BJ (cell line): ENCODE measurements around the gene GRM8. TPM values are rescaled to one million over a fixed set of nuclear protein-coding genes. Genes with fewer than 3 reads are reported as not detected.

Experiments
- CTCF ChIA-PET: fragments of 350-600 bp; formaldehyde crosslinking; extraction: SDS; loops from one replicate; lab custom pipeline; 2021; ENCODE audit warnings: antibody characterized with exemption, inconsistent platforms; lab: Yijun Ruan, JAX
- POLR2A ChIA-PET: fragments of 300-600 bp; sonication (Branson Sonifier 250); formaldehyde crosslinking; extraction: SDS; loops from one replicate; lab custom pipeline; 2021; ENCODE audit warnings: antibody characterized with exemption; lab: Charles Lee
- DNase-seq: peaks from one replicate; pipeline ENCODE4 v3.0.0-alpha.2; 2011; ENCODE audit warnings: low read depth
- H3K27me3 ChIP-seq: 2 replicates; pipeline ENCODE4 v1.6.0; 2011; ENCODE audit warnings: low read length; ENCODE audit not compliant: control insufficient read depth, insufficient read depth
- H3K36me3 ChIP-seq: 2 replicates; pipeline ENCODE4 v1.5.1; 2011; ENCODE audit warnings: low read length; ENCODE audit not compliant: control insufficient read depth, insufficient read depth
- H3K4me3 ChIP-seq: 2 replicates; pipeline ENCODE4 v1.5.1; 2011; ENCODE audit warnings: low read depth, mild to moderate bottlenecking, control low read depth, low read length
- CTCF ChIP-seq: IDR thresholded peaks from 2 replicates; pipeline ENCODE4 v1.5.1; 2011; ENCODE audit warnings: low read depth, mild to moderate bottlenecking, control low read depth, inconsistent platforms, low read length, moderate library complexity; ENCODE audit not compliant: insufficient read depth
- polyA plus RNA-seq: library from polyadenylated mRNA; depleted of rRNA; stranded (reverse); fragments of >200 nt; gene quantifications from 2 replicates; pipeline ENCODE4 v1.2.3, GENCODE V29; 2011

GRM8 gene
- polyA plus RNA-seq, 1 experiment, result not detected

GRCh38 chr7:126690104-126690503 is 562.6 kb downstream of the GRM8 start:
- CTCF ChIA-PET, result no interaction called here
- Histone ChIP-seq H3K4me3 (no peak overlapping the region), H3K27me3 (no peaks in the 10 kb centered on the region), H3K36me3 (no peaks in the 10 kb centered on the region)
- TF ChIP-seq CTCF, result no peak
- no peak for DNase-seq
- POLR2A ChIA-PET, result no interaction called here

GRCh38 chr7:126689037-126689436 is 563.7 kb downstream of the GRM8 start:
- H3K36me3 ChIP-seq, result no peaks in the 10 kb centered on the region
- POLR2A ChIA-PET, result no interaction called here
- TF ChIP-seq CTCF, result no peak
- H3K27me3 ChIP-seq, result no peaks in the 10 kb centered on the region
- no peak overlapping the region for H3K4me3 ChIP-seq
- CTCF ChIA-PET, result no interaction called here
- DNase-seq, result no peak

- TF ChIP-seq CTCF, result no peak
- H3K36me3 ChIP-seq, result no peaks in the 10 kb centered on the region
- H3K4me3 ChIP-seq, result no peak overlapping the region
- no peak for DNase-seq
- ChIA-PET POLR2A (no interaction called here), CTCF (no interaction called here)
- H3K27me3 ChIP-seq, result no peaks in the 10 kb centered on the region
These were observed 566.3 kb downstream of the GRM8 start for GRCh38 chr7:126686474-126686873.

GRCh38 chr7:126685596-126685995 is 567.1 kb downstream of the GRM8 start:
- ChIA-PET CTCF (no interaction called here), POLR2A (no interaction called here)
- Histone ChIP-seq H3K36me3 (no peaks in the 10 kb centered on the region), H3K27me3 (no peaks in the 10 kb centered on the region), H3K4me3 (no peak overlapping the region)
- no peak for TF ChIP-seq CTCF
- no peak for DNase-seq

- no peak for TF ChIP-seq CTCF
- POLR2A ChIA-PET, result no interaction called here
- CTCF ChIA-PET, result no interaction called here
- DNase-seq, result no peak
- Histone ChIP-seq H3K36me3 (no peaks in the 10 kb centered on the region), H3K27me3 (no peaks in the 10 kb centered on the region), H3K4me3 (no peak overlapping the region)
These were observed 567.6 kb downstream of the GRM8 start for GRCh38 chr7:126685018-126685573.
